Heart right ventricle (tissue), 16 donors: ENCODE measurements around the gene TTC5. TPM values are rescaled to one million over a fixed set of nuclear protein-coding genes. Genes with fewer than 3 reads are reported as not detected.
A peak's percentile ranks its signal among the peaks of the same experiment; 100 is the strongest.
"Not testable (repeated sequence)": the region's sequence is repeated elsewhere in the genome, so short reads cannot be mapped to it uniquely, and the experiment has no call there.

ENCODE experiments used
- ATAC-seq, 8 donors: fragments of 200-7000 bp; cut with Tn5 transposase; one replicate each; pipeline ENCODE4 v1.9.1; 2020; ENCODE audit warnings: mild to moderate bottlenecking in 8 of 8, moderate library complexity in 8 of 8, moderate number of reproducible peaks in 1 of 8
- DNase-seq, 2 donors: peaks; one replicate each; pipeline ENCODE4 v3.0.0-alpha.2; 2020
- H3K27ac ChIP-seq, 10 donors: fragments of 200-600 bp; sonication (generic) in 2 of 10; one replicate each; pipeline versions ENCODE4 v1.5.0 to v1.8.0; 2020 to 2022; ENCODE audit warnings: mild to moderate bottlenecking in 3 of 10
- H3K27me3 ChIP-seq, 7 donors: fragments of 200-600 bp; one replicate each; pipeline ENCODE4 v1.8.0; 2021 to 2022; ENCODE audit warnings: mild to moderate bottlenecking in 2 of 7
- H3K36me3 ChIP-seq, 9 donors: fragments of 200-600 bp; sonication (generic) in 1 of 9; one replicate each; pipeline versions ENCODE4 v1.5.0 to v1.8.0; 2020 to 2022; ENCODE audit warnings: mild to moderate bottlenecking in 2 of 9
- H3K4me1 ChIP-seq, 9 donors: fragments of 200-600 bp; sonication (generic) in 1 of 9; one replicate each; pipeline versions ENCODE4 v1.5.0 to v1.8.0; 2020 to 2022; ENCODE audit warnings: mild to moderate bottlenecking in 4 of 9
- H3K4me3 ChIP-seq, 10 donors: fragments of 200-600 bp; sonication (generic) in 2 of 10; one replicate each; pipeline versions ENCODE4 v1.5.0 to v1.8.0; 2020 to 2022; ENCODE audit warnings: mild to moderate bottlenecking in 7 of 10, moderate library complexity in 2 of 10
- H3K9me3 ChIP-seq, 11 donors: fragments of 200-600 bp in 10 of 11; sonication (generic) in 2 of 11; one replicate each; pipeline versions ENCODE4 v1.5.0 to v1.8.0; 2013 to 2022; ENCODE audit warnings: mild to moderate bottlenecking in 2 of 11, control low read depth in 1 of 11, moderate library complexity in 1 of 11
- CTCF ChIP-seq, 9 donors: fragments of 200-600 bp; sonication (generic) in 2 of 9; IDR thresholded peaks; one replicate each; pipeline versions ENCODE4 v1.5.0 to v1.8.0; 2021 to 2022; ENCODE audit warnings: antibody characterized with exemption in 9 of 9, mild to moderate bottlenecking in 5 of 9, moderate library complexity in 1 of 9
- WGBS, 2 donors: extraction: QIAGEN DNeasy Blood & Tissue Kit; methylation state at CpG; one replicate each; pipeline ENCODE4 v1.1.7; 2013; ENCODE audit warnings: inconsistent platforms in 1 of 2; 5-methylcytosine and 5-hydroxymethylcytosine counted together
- intact Hi-C, 10 donors: fragments of 100-400 bp; cut with DNase I; formaldehyde crosslinking; loops; one replicate each; pipeline versions ENCODE4 v1.11.1 to v1.14.2; 2022
- polyA plus RNA-seq, 2 donors: library from polyadenylated mRNA; stranded (reverse); fragments of 200-250 nt; gene quantifications; one replicate each; pipeline ENCODE4 v1.2.3, GENCODE V29; 2013
- total RNA-seq, 10 donors: library from RNA; stranded (reverse); fragmentation: NEBNext Ultra II Directional in 3 of 10; extraction: Animal tissue kit (Norgen Biotek cat#: 25700) in 3 of 10; gene quantifications; one replicate each; pipeline versions ENCODE4 v1.2.1 to v1.2.4, GENCODE V29; 2021 to 2023
- donor health status: Arrhythmogenic right ventricular cardiomyopathy.
- donor health status: ischemic (EF 13 %, LVEDD 7.1; RV severe dilation, severe dysfunction).
- donor health status: healthy with polysubstance abuse.
- donor health status: DM: no; HTN: yes; CAD: no.
- donor health status: DM: no; HTN: no; CAD: no.
- donor health status: ischemic (EF 25% LVEDD 6.9; RV normal size, moderate dysfunction).
- donor health status: ischemic (EF 25% LVEDD 5.7; RV mildly dilated, moderate dysfunction).
- donor health status: healthy.
- donor health status: DM: yes; HTN: yes; CAD: no.
- donor health status: Ischemic cardiomyopathy.
- donor health status: ischemic (EF 35%, LVEDD 5.7; RV mildly dilated, moderate dysfunction).
- donor health status: nonischemic (EF 11% LVEDD 7.7; RV severe dilation, severe dysfunction).
- donor health status: DM: yes; HTN: yes; CAD: no.
- donor health status: PGD.
- donor health status: ischemic (EF 29% LVEDD 5.4; RV normal size, mild dysfunction).
- donor health status: nonischemic (EF 23%, LVEDD 6.1; RV moderate dilation, normal function).

Gene TTC5
- total and polyA plus RNA-seq, 12 donors: 3.2 to 14.0 (median 10.6) TPM

- Histone ChIP-seq H3K27me3 (no peaks in the 10 kb centered on the region), H3K4me1 (no peaks in the 10 kb centered on the region), H3K4me3 (no peak overlapping the region), H3K36me3 (peaks cover 4 to 100% (median 83%) of the 10 kb centered on the region in 9 donors), H3K9me3 (no peaks in the 10 kb centered on the region), H3K27ac (no peak overlapping the region)
- WGBS, 2 donors: 95% methylated on average over 2 of the region's 2 CpGs
- no peak for ATAC-seq
- DNase-seq: no peak
- intact Hi-C loops: no loop called here
- no peak for TF ChIP-seq CTCF (IDR thresholded peaks at IDR 0.05)
These were observed 11.1 kb downstream of the TTC5 start for GRCh38 chr14:20294636-20295035.

- 89 to 100% methylated on average over 1 of the region's 1 CpG for WGBS, 2 donors
- DNase-seq, H3K4me3 ChIP-seq, H3K27me3 ChIP-seq, ATAC-seq, H3K27ac ChIP-seq, H3K4me1 ChIP-seq, intact Hi-C loops: not testable (repeated sequence)
- Histone ChIP-seq H3K9me3 (peaks cover 0 to 10% (median 0%) of the 10 kb centered on the region in 11 donors), H3K36me3 (peaks cover 0 to 21% (median 0%) of the 10 kb centered on the region in 9 donors)
These were observed 23.8 kb downstream of the TTC5 start for GRCh38 chr14:20281998-20282397.

- WGBS, 2 donors: 96 to 97% methylated on average over 7 of the region's 7 CpGs
- H3K4me3 ChIP-seq, H3K4me1 ChIP-seq, intact Hi-C loops, H3K27me3 ChIP-seq, H3K27ac ChIP-seq, ATAC-seq, DNase-seq: not testable (repeated sequence)
- Histone ChIP-seq H3K36me3 (peaks cover 0 to 12% (median 0%) of the 10 kb centered on the region in 9 donors), H3K9me3 (peaks cover 0 to 14% (median under 1%) of the 10 kb centered on the region in 11 donors)
These were observed 25.5 kb downstream of the TTC5 start for GRCh38 chr14:20280265-20280664.

GRCh38 chr14:20278414-20278813 lies 27.3 kb downstream of the TTC5 start:
- Histone ChIP-seq H3K27ac (no peak overlapping the region), H3K4me3 (no peak overlapping the region), H3K27me3 (no peaks in the 10 kb centered on the region), H3K4me1 (no peaks in the 10 kb centered on the region), H3K9me3 (peaks cover 0 to 22% (median 8%) of the 10 kb centered on the region in 11 donors), H3K36me3 (peaks cover 0 to 12% (median 0%) of the 10 kb centered on the region in 9 donors)
- intact Hi-C loops: no loop called here
- ATAC-seq (no peak), DNase-seq (peak in 1 of 2 donors; percentile 26)
- no peak for TF ChIP-seq CTCF (IDR thresholded peaks at IDR 0.05)
- 33 to 36% methylated on average over 1 of the region's 1 CpG for WGBS, 2 donors

- DNase-seq: no peak
- H3K4me1 ChIP-seq: no peaks in the 10 kb centered on the region
- WGBS, 2 donors: 96 to 98% methylated on average over 2 of the region's 2 CpGs
- H3K9me3 ChIP-seq: peaks cover 0 to 32% (median 8%) of the 10 kb centered on the region in 11 donors
- no peak overlapping the region for H3K4me3 ChIP-seq
- peaks cover 0 to 12% (median 0%) of the 10 kb centered on the region in 9 donors for H3K36me3 ChIP-seq
- no peak overlapping the region for H3K27ac ChIP-seq
- intact Hi-C loops: no loop called here
- H3K27me3 ChIP-seq: no peaks in the 10 kb centered on the region
- no peak for TF ChIP-seq CTCF (IDR thresholded peaks at IDR 0.05)
- no peak for ATAC-seq
These were observed 28.3 kb downstream of the TTC5 start for GRCh38 chr14:20277409-20277808.
